Measurements from ENCODE around the gene CDK15.

CDK15 gene

DNA sequence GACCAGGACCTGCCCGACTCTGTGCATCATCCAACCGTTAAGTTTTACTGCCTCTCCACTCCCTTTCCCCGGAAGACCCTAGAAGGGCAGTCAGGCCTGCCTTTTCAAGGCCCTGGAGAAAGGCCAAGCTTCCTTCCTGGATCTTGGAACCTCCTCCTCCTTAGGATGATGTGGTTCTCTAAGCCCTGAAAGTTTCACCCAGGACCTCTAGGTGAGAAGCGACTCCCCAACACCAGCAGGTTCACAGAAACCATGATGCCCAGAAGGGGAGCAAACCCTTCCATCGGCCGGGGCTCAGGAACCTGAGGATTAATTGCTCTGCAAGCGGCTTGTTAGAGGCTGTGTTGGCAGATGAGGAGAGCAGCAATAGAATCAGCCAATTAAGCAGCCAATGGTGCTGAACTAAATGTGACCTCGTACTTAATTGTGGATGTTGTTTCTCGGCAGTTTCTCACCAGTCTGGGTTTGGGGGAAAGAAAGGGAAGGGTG lies 133.2 kb downstream of the CDK15 start:
- DNase-seq (ENCODE audit: low read depth): no peak

GRCh38 chr2:201942531-201942930 lies 136.2 kb downstream of the CDK15 start:
- DNase-seq (ENCODE audit: low read depth): no peak

Data from stimulated activated CD8-positive, alpha-beta memory T cell treated with anti-CD3 and anti-CD28 coated beads, Interleukin-12 subunit alpha, Interleukin-12 subunit beta, amount 100 ng/mL, for 1 hour (primary cell).